Loucy (cell line): ENCODE measurements around the gene PHF12.

ENCODE experiments used
- H2AFZ ChIP-seq: fragments of 200-600 bp; sonication (generic); 2 replicates; pipeline ENCODE4 v1.6.0; 2016; ENCODE audit warnings: antibody characterized with exemption, mild to moderate bottlenecking, low read length, moderate library complexity
- H3F3A ChIP-seq: fragments of 200-600 bp; 2 replicates; pipeline ENCODE4 v1.6.0; 2016; ENCODE audit warnings: antibody characterized with exemption, low read depth, mild to moderate bottlenecking
- H3K27me3 ChIP-seq: fragments of 200-600 bp; sonication (generic); 2 replicates; pipeline ENCODE4 v1.6.1; 2014; ENCODE audit warnings: low read length, mild to moderate bottlenecking; ENCODE audit not compliant: insufficient read depth, poor library complexity, severe bottlenecking
- H3K36me3 ChIP-seq: fragments of 200-600 bp; sonication (generic); 2 replicates; pipeline ENCODE4 v1.6.1; 2016; ENCODE audit warnings: low read length; ENCODE audit not compliant: insufficient read depth
- H3K4me1 ChIP-seq: fragments of 200-600 bp; sonication (generic); 2 replicates; pipeline ENCODE4 v1.5.1; 2014; ENCODE audit warnings: low read length, mild to moderate bottlenecking; ENCODE audit not compliant: insufficient read depth, poor library complexity, severe bottlenecking
- H3K4me2 ChIP-seq: fragments of 200-600 bp; sonication (generic); 2 replicates; pipeline ENCODE4 v1.6.0; 2014; ENCODE audit warnings: antibody characterized with exemption, low read length, low read depth, mild to moderate bottlenecking; ENCODE audit not compliant: poor library complexity, severe bottlenecking
- H3K4me3 ChIP-seq: fragments of 200-600 bp; sonication (generic); 2 replicates; pipeline ENCODE4 v1.5.1; 2014; ENCODE audit warnings: low read length, mild to moderate bottlenecking, mixed read lengths; ENCODE audit not compliant: poor library complexity, severe bottlenecking
- H3K79me2 ChIP-seq: fragments of 200-600 bp; sonication (generic); 2 replicates; pipeline ENCODE4 v1.6.1; 2014; ENCODE audit warnings: low read length; ENCODE audit not compliant: insufficient read depth
- H3K9ac ChIP-seq: fragments of 200-600 bp; sonication (generic); 2 replicates; pipeline ENCODE4 v1.6.0; 2014; ENCODE audit warnings: mild to moderate bottlenecking, low read depth, low read length, moderate library complexity; ENCODE audit not compliant: poor library complexity, severe bottlenecking
- H3K9me2 ChIP-seq: fragments of 200-600 bp; sonication (generic); replicated peaks from 2 replicates; pipeline ENCODE4 v1.6.1; 2016; ENCODE audit warnings: low read depth, low read length, mixed read lengths
- H3K9me3 ChIP-seq: fragments of 200-600 bp; sonication (generic); 2 replicates; pipeline ENCODE4 v1.6.1; 2014; ENCODE audit warnings: mild to moderate bottlenecking, antibody characterized with exemption, low read length, low read depth; ENCODE audit not compliant: insufficient read depth
- H4K20me1 ChIP-seq: fragments of 200-600 bp; sonication (generic); 2 replicates; pipeline ENCODE4 v1.6.0; 2014; ENCODE audit warnings: antibody characterized with exemption, low read length, mild to moderate bottlenecking; ENCODE audit not compliant: insufficient read depth, poor library complexity, severe bottlenecking
- CTCF ChIP-seq: fragments of 200-600 bp; sonication (generic); conservative IDR thresholded peaks from 2 replicates; pipeline ENCODE4 v1.5.1; 2014; ENCODE audit warnings: mild to moderate bottlenecking, antibody characterized with exemption, low read length
- EZH2phosphoT487 ChIP-seq: fragments of 200-600 bp; IDR thresholded peaks from 2 replicates; pipeline ENCODE4 v1.6.1; 2018; ENCODE audit warnings: antibody characterized with exemption, mild to moderate bottlenecking, moderate library complexity, borderline replicate concordance

The PHF12 gene

GRCh38 chr17:28997806-28998205 lies 46.5 kb upstream of the PHF12 start:
- no peaks in the 10 kb centered on the region for H3K27me3 ChIP-seq
- no peak overlapping the region for H3K4me2 ChIP-seq
- H3K4me1 ChIP-seq: no peaks in the 10 kb centered on the region
- no peaks in the 10 kb centered on the region for H4K20me1 ChIP-seq
- no peaks in the 10 kb centered on the region for H3F3A ChIP-seq
- H3K36me3 ChIP-seq: no peaks in the 10 kb centered on the region
- no peaks in the 10 kb centered on the region for H3K9me2 ChIP-seq
- H3K4me3 ChIP-seq: no peak overlapping the region
- no peaks in the 10 kb centered on the region for H3K79me2 ChIP-seq
- no peak overlapping the region for H3K9ac ChIP-seq
- no peaks in the 10 kb centered on the region for H3K9me3 ChIP-seq
- TF ChIP-seq CTCF (no peak), EZH2phosphoT487 (no peak)
- no peak overlapping the region for H2AFZ ChIP-seq

- Histone ChIP-seq H3K9me2 (no peaks in the 10 kb centered on the region), H3K27me3 (no peaks in the 10 kb centered on the region), H3F3A (no peaks in the 10 kb centered on the region), H3K4me1 (no peaks in the 10 kb centered on the region), H3K9ac (no peak overlapping the region), H3K4me3 (no peak overlapping the region), H3K9me3 (no peaks in the 10 kb centered on the region), H3K4me2 (no peak overlapping the region), H2AFZ (no peak overlapping the region), H4K20me1 (no peaks in the 10 kb centered on the region), H3K36me3 (no peaks in the 10 kb centered on the region), H3K79me2 (no peaks in the 10 kb centered on the region)
- TF ChIP-seq CTCF: no peak
- TF ChIP-seq EZH2phosphoT487: no peak
Measured at GRCh38 chr17:28996554-28997096, 45.3 kb upstream of the PHF12 start.

- Histone ChIP-seq H3K36me3 (no peaks in the 10 kb centered on the region), H2AFZ (no peak overlapping the region), H3K79me2 (no peaks in the 10 kb centered on the region), H3K4me3 (no peak overlapping the region), H3K9me3 (no peaks in the 10 kb centered on the region), H4K20me1 (no peaks in the 10 kb centered on the region), H3F3A (no peaks in the 10 kb centered on the region), H3K4me2 (no peak overlapping the region), H3K9me2 (no peaks in the 10 kb centered on the region), H3K27me3 (no peaks in the 10 kb centered on the region), H3K9ac (no peak overlapping the region), H3K4me1 (no peaks in the 10 kb centered on the region)
- TF ChIP-seq EZH2phosphoT487 (no peak), CTCF (no peak)
Measured at GRCh38 chr17:28993645-28994426, 42.5 kb upstream of the PHF12 start.
